GM12878 (cell line): ENCODE data around the gene TEX2. TPM values are rescaled to one million over a fixed set of nuclear protein-coding genes. Genes with fewer than 3 reads are reported as not detected.

Source experiments
- ATAC-seq: fragments of 200-7000 bp; cut with Tn5 transposase; 3 replicates; pipeline ENCODE4 v1.9.1; 2020; ENCODE audit warnings: mild to moderate bottlenecking, moderate library complexity
- BruUV-seq: library from RNA; stranded (reverse); fragments of 400-500 nt; replicated peaks from 2 replicates; lab custom pipeline; 2021; lab: Mats Ljungman, UMichigan
- CTCF ChIA-PET: fragments of 300-600 bp; sonication (Branson Sonifier 250); formaldehyde crosslinking; extraction: SDS; loops from one replicate; lab custom pipeline; 2021; ENCODE audit warnings: inconsistent platforms; lab: Yijun Ruan, JAX
- POLR2A ChIA-PET: fragments of 350-600 bp; formaldehyde crosslinking; extraction: SDS; loops from one replicate; lab custom pipeline; 2021; ENCODE audit warnings: inconsistent platforms; lab: Charles Lee
- RAD21 ChIA-PET: fragments of 300-600 bp; sonication (Branson Sonifier 250); formaldehyde crosslinking; loops from one replicate; lab custom pipeline; 2023; ENCODE audit warnings: antibody characterized with exemption; ENCODE audit not compliant: unreplicated experiment; lab: Charles Lee
- SMC1A ChIA-PET: fragments of 300-600 bp; sonication (Branson Sonifier 250); formaldehyde crosslinking; loops from one replicate; lab custom pipeline; 2023; ENCODE audit not compliant: unreplicated experiment, uncharacterized antibody; lab: Charles Lee
- DNase-seq: peaks from one replicate; pipeline ENCODE4 v3.0.0-alpha.2; 2011; ENCODE audit warnings: low read depth, low spot score
- FAIRE-seq: peaks from 3 replicates; lab custom pipeline; 2011; peaks lifted over from hg19 to GRCh38; lab: Jason Lieb, UNC
- H2AFZ ChIP-seq: 2 replicates; pipeline ENCODE4 v1.6.0; 2011; ENCODE audit warnings: low read depth, low read length, control low read depth; ENCODE audit not compliant: control insufficient read depth
- H3K27ac ChIP-seq: 2 replicates; pipeline ENCODE4 v1.5.1; 2011; ENCODE audit warnings: control low read depth; ENCODE audit not compliant: control insufficient read depth, insufficient read depth
- H3K27me3 ChIP-seq, 2 experiments: replicated peaks in 1 of 2; 2 replicates each; pipeline versions ENCODE4 v1.6.0 to v1.6.1; 2011; ENCODE audit warnings: low read length in 1 of 2; ENCODE audit not compliant: control insufficient read depth in 2 of 2, insufficient read depth in 2 of 2
- H3K36me3 ChIP-seq, 2 experiments: 2 replicates each; pipeline ENCODE4 v1.5.1; 2011; ENCODE audit warnings: low read length in 1 of 2; ENCODE audit not compliant: control insufficient read depth in 2 of 2, insufficient read depth in 2 of 2
- H3K4me1 ChIP-seq: 2 replicates; pipeline ENCODE4 v1.6.1; 2011; ENCODE audit warnings: mild to moderate bottlenecking, low read length, moderate library complexity, mixed read lengths; ENCODE audit not compliant: control insufficient read depth, insufficient read depth
- H3K4me2 ChIP-seq: 2 replicates; pipeline ENCODE4 v1.6.0; 2011; ENCODE audit warnings: control low read depth; ENCODE audit not compliant: control insufficient read depth, insufficient read depth
- H3K4me3 ChIP-seq: fragments of 200-600 bp; sonication (generic); 2 replicates; pipeline ENCODE4 v1.5.1; 2016
- H3K79me2 ChIP-seq: 2 replicates; pipeline ENCODE4 v1.6.0; 2011; ENCODE audit warnings: low read length; ENCODE audit not compliant: control insufficient read depth, insufficient read depth
- H3K9ac ChIP-seq: 2 replicates; pipeline ENCODE4 v1.8.0; 2011; ENCODE audit warnings: low read length, control low read depth, mixed read lengths; ENCODE audit not compliant: control insufficient read depth, insufficient read depth
- H3K9me3 ChIP-seq: replicated peaks from 3 replicates; pipeline ENCODE4 v1.5.1; 2011; ENCODE audit warnings: mild to moderate bottlenecking, low read length; ENCODE audit not compliant: control insufficient read depth, insufficient read depth
- H4K20me1 ChIP-seq: 2 replicates; pipeline ENCODE4 v1.6.0; 2011; ENCODE audit not compliant: control insufficient read depth, insufficient read depth
- CBX5 ChIP-seq: sonication (generic); IDR thresholded peaks from 2 replicates; pipeline ENCODE4 v1.6.1; 2016; ENCODE audit warnings: low read depth, moderate library complexity, mild to moderate bottlenecking, inconsistent platforms
- CEBPZ ChIP-seq: fragments of 150-350 bp; IDR thresholded peaks from 2 replicates; pipeline ENCODE4 v1.6.1; 2016; ENCODE audit warnings: low read depth, low read length
- CHD2 ChIP-seq: IDR thresholded peaks from 2 replicates; pipeline ENCODE4 v1.6.1; 2011; ENCODE audit warnings: low read depth, low read length, improper control_type of control experiment, borderline replicate concordance
- E4F1 ChIP-seq: fragments of 450-650 bp; IDR thresholded peaks from 2 replicates; pipeline ENCODE4 v1.6.1; 2018; ENCODE audit warnings: borderline replicate concordance, mild to moderate bottlenecking; ENCODE audit not compliant: partially characterized antibody
- MYB ChIP-seq: fragments of 150-350 bp; IDR thresholded peaks from 2 replicates; pipeline ENCODE4 v1.6.1; 2014; ENCODE audit warnings: mild to moderate bottlenecking, low read depth, low read length, borderline replicate concordance
- YY1 ChIP-seq: IDR thresholded peaks from 2 replicates; pipeline ENCODE4 v1.6.1; 2011; ENCODE audit warnings: low read depth, mild to moderate bottlenecking, low read length
- ZNF622 ChIP-seq: fragments of 450-650 bp; IDR thresholded peaks from 2 replicates; pipeline ENCODE4 v1.6.1; 2017; ENCODE audit warnings: mild to moderate bottlenecking, inconsistent platforms
- ZZZ3 ChIP-seq: IDR thresholded peaks from 2 replicates; pipeline ENCODE4 v1.6.1; 2011; ENCODE audit warnings: low read depth; ENCODE audit not compliant: control insufficient read depth, insufficient read length
- WGBS: methylation state at CpG from one replicate; pipeline ENCODE4 v1.1.6; 2016; ENCODE audit warnings: low lambda C conversion rate; ENCODE audit not compliant: insufficient replicate concordance, insufficient coverage; ENCODE audit errors: missing lambda C conversion rate; 5-methylcytosine and 5-hydroxymethylcytosine counted together
- in situ Hi-C: fragments of 300-500 bp; cut with MboI; formaldehyde crosslinking; loops from 9 replicates; pipeline ENCODE4 v1.14.3; 2018; ENCODE audit warnings: mixed read lengths
- intact Hi-C: fragments of 100-400 bp; cut with micrococcal nuclease; formaldehyde crosslinking; loops from one replicate; pipeline ENCODE4 v1.14.2; 2022; ENCODE audit not compliant: unreplicated experiment
- polyA plus RNA-seq, 11 experiments: library from polyadenylated mRNA; depleted of rRNA in 4 of 11; unstranded in 6 of 11; stranded (reverse) in 5 of 11; fragments of >200 nt; fragmentation: Nextera tagmentation in 4 of 11; fragmentation: Illumina TruSeq in 1 of 11; extraction: Ambion mirVana in 4 of 11; extraction: Trizol in 1 of 11; gene quantifications; 1 replicate in 1 of 11; 2 replicates in 10 of 11; pipeline versions ENCODE4 v1.2.1 to v1.2.3, GENCODE V29; 2011 to 2016; ENCODE audit warnings: inconsistent platforms in 2 of 11, missing spikeins in 2 of 11, low read depth in 1 of 11
- total RNA-seq, 4 experiments: library from RNA; depleted of rRNA in 3 of 4; stranded (reverse); fragments of >200 nt in 3 of 4; fragmentation: Illumina TruSeq in 1 of 4; extraction: Trizol in 1 of 4; gene quantifications; 2 replicates each; pipeline versions ENCODE4 v1.2.1 to v1.2.3, GENCODE V29; 2013 to 2021

The TEX2 gene
- total and polyA plus RNA-seq, 10 of the 15 experiments (the other 5 are each of a cell fraction or from before 2014, with no cell fraction given), result 3.8 to 19.9 (median 15.8) TPM

- ChIA-PET RAD21 (no interaction called here), CTCF (no interaction called here), SMC1A (interaction anchor here (0.6 kb wide), 1 partner anchor 97 kb away, joined by 3 read pairs; no protein-coding TSS in a partner anchor), POLR2A (no interaction called here)
- DNase-seq (no peak), FAIRE-seq (no peak), ATAC-seq (no peak)
- Histone ChIP-seq H3K79me2 (no peaks in the 10 kb centered on the region), H3K9ac (no peak overlapping the region), H3K4me2 (no peak overlapping the region), H3K4me1 (no peaks in the 10 kb centered on the region), H3K36me3 (no peaks in the 10 kb centered on the region; a peak in 2 of 4 replicates), H3K27me3 (no peaks in the 10 kb centered on the region), H4K20me1 (no peaks in the 10 kb centered on the region), H2AFZ (no peak overlapping the region), H3K9me3 (no peaks in the 10 kb centered on the region), H3K4me3 (no peak overlapping the region), H3K27ac (no peak overlapping the region)
- in situ Hi-C loops, result no loop called here
- TF ChIP-seq MYB (no peak), YY1 (no peak), E4F1 (no peak), CHD2 (no peak), CEBPZ (no peak), ZZZ3 (no peak), ZNF622 (no peak), CBX5 (no peak)
- BruUV-seq, result no TSS peak
- 99% methylated on average over 3 of the region's 3 CpGs for WGBS
- intact Hi-C loops, result no loop called here
Measured at GRCh38 chr17:64185101-64185500, 78.0 kb downstream of the TEX2 start.
